NT2/D1 (cell line): ENCODE measurements around the gene CCDC102B.

Experiments
- DNase-seq: peaks from one replicate; pipeline ENCODE4 v3.0.0-alpha.2; 2011; ENCODE audit warnings: low read depth, low spot score
- H3K27me3 ChIP-seq: 2 replicates; pipeline ENCODE4 v1.6.0; 2011; ENCODE audit warnings: mild to moderate bottlenecking; ENCODE audit not compliant: insufficient read length, insufficient read depth
- H3K36me3 ChIP-seq: 2 replicates; pipeline ENCODE4 v1.6.1; 2011; ENCODE audit warnings: mild to moderate bottlenecking, low read length, mixed read lengths; ENCODE audit not compliant: insufficient read depth, insufficient read length
- H3K4me1 ChIP-seq: 2 replicates; pipeline ENCODE4 v1.5.1; 2011; ENCODE audit not compliant: insufficient read depth, insufficient read length
- H3K4me3 ChIP-seq: 2 replicates; pipeline ENCODE4 v1.5.1; 2011; ENCODE audit warnings: low read depth; ENCODE audit not compliant: insufficient read length
- H3K9ac ChIP-seq: 2 replicates; pipeline ENCODE4 v1.6.0; 2011; ENCODE audit warnings: low read depth; ENCODE audit not compliant: insufficient read length
- H3K9me3 ChIP-seq: 2 replicates; pipeline ENCODE4 v1.5.1; 2011; ENCODE audit warnings: mild to moderate bottlenecking, low read length; ENCODE audit not compliant: insufficient read depth
- SUZ12 ChIP-seq: IDR thresholded peaks from 2 replicates; pipeline ENCODE4 v1.6.1; 2011; ENCODE audit not compliant: insufficient read length, insufficient read depth; ENCODE audit errors: extremely low read depth
- YY1 ChIP-seq: IDR thresholded peaks from 2 replicates; pipeline ENCODE4 v1.6.1; 2011; ENCODE audit not compliant: insufficient read length, insufficient read depth
- ZNF274 ChIP-seq: IDR thresholded peaks from 2 replicates; pipeline ENCODE4 v1.6.1; 2011; ENCODE audit warnings: mild to moderate bottlenecking, low read depth, low read length

The CCDC102B gene

GRCh38 chr18:68796936-68797690 lies 767 bp upstream of the CCDC102B start:
- Histone ChIP-seq H3K27me3 (no peaks in the 10 kb centered on the region), H3K9me3 (no peaks in the 10 kb centered on the region), H3K4me1 (no peaks in the 10 kb centered on the region), H3K36me3 (no peaks in the 10 kb centered on the region), H3K4me3 (no peak overlapping the region), H3K9ac (no peak overlapping the region)
- DNase-seq, result no peak
- TF ChIP-seq SUZ12 (no peak), YY1 (no peak), ZNF274 (no peak)

GRCh38 chr18:68800075-68800474 lies 2.2 kb downstream of the CCDC102B start:
- Histone ChIP-seq H3K27me3 (no peaks in the 10 kb centered on the region), H3K36me3 (no peaks in the 10 kb centered on the region), H3K4me3 (no peak overlapping the region), H3K4me1 (no peaks in the 10 kb centered on the region), H3K9ac (no peak overlapping the region), H3K9me3 (no peaks in the 10 kb centered on the region)
- TF ChIP-seq ZNF274 (no peak), SUZ12 (no peak), YY1 (no peak)
- no peak for DNase-seq

- Histone ChIP-seq H3K36me3 (no peaks in the 10 kb centered on the region), H3K4me3 (no peak overlapping the region), H3K4me1 (no peaks in the 10 kb centered on the region), H3K27me3 (no peaks in the 10 kb centered on the region), H3K9ac (no peak overlapping the region), H3K9me3 (no peaks in the 10 kb centered on the region)
- TF ChIP-seq ZNF274 (no peak), YY1 (no peak), SUZ12 (no peak)
- DNase-seq, result no peak
Measured at GRCh38 chr18:68803356-68803755, 5.5 kb downstream of the CCDC102B start.

GRCh38 chr18:68817584-68817983 lies 19.7 kb downstream of the CCDC102B start:
- no peak overlapping the region for H3K4me3 ChIP-seq
- no peaks in the 10 kb centered on the region for H3K36me3 ChIP-seq
- no peak for TF ChIP-seq YY1
- no peak for TF ChIP-seq ZNF274
- no peak for TF ChIP-seq SUZ12
- no peaks in the 10 kb centered on the region for H3K9me3 ChIP-seq
- no peak for DNase-seq
- H3K4me1 ChIP-seq, result no peaks in the 10 kb centered on the region
- H3K27me3 ChIP-seq, result no peaks in the 10 kb centered on the region
- H3K9ac ChIP-seq, result no peak overlapping the region

GRCh38 chr18:68818584-68818983 lies 20.7 kb downstream of the CCDC102B start:
- H3K4me3 ChIP-seq, result no peak overlapping the region
- H3K27me3 ChIP-seq, result no peaks in the 10 kb centered on the region
- TF ChIP-seq YY1 (no peak), SUZ12 (no peak), ZNF274 (no peak)
- H3K9me3 ChIP-seq, result no peaks in the 10 kb centered on the region
- no peaks in the 10 kb centered on the region for H3K36me3 ChIP-seq
- H3K4me1 ChIP-seq, result no peaks in the 10 kb centered on the region
- no peak for DNase-seq
- H3K9ac ChIP-seq, result no peak overlapping the region

- no peak for DNase-seq
- Histone ChIP-seq H3K9me3 (no peaks in the 10 kb centered on the region), H3K36me3 (no peaks in the 10 kb centered on the region), H3K4me3 (no peak overlapping the region), H3K27me3 (no peaks in the 10 kb centered on the region), H3K4me1 (no peaks in the 10 kb centered on the region), H3K9ac (no peak overlapping the region)
- TF ChIP-seq ZNF274 (no peak), YY1 (no peak)
Measured at GRCh38 chr18:68822926-68823325, 25.0 kb downstream of the CCDC102B start.

- no peak for DNase-seq
- H3K27me3 ChIP-seq, result no peaks in the 10 kb centered on the region
- TF ChIP-seq ZNF274 (no peak), SUZ12 (no peak), YY1 (no peak)
- no peak overlapping the region for H3K9ac ChIP-seq
- H3K4me1 ChIP-seq, result no peaks in the 10 kb centered on the region
- H3K36me3 ChIP-seq, result no peaks in the 10 kb centered on the region
- no peaks in the 10 kb centered on the region for H3K9me3 ChIP-seq
- no peak overlapping the region for H3K4me3 ChIP-seq
Measured at GRCh38 chr18:68826121-68826520, 28.2 kb downstream of the CCDC102B start.
